RPMI8226 (cell line): Measurements from ENCODE around the gene TPM3.
"Not testable (repeated sequence)": the region's sequence is repeated elsewhere in the genome, so short reads cannot be mapped to it uniquely, and the experiment has no call there.

Experiments
- DNase-seq: peaks from one replicate; pipeline ENCODE4 v3.0.0-alpha.2; 2015

Gene TPM3

GRCh38 chr1:154191990-154192461, at the start of gene TPM3:
Gene TPM3, minus strand, starts transcription at chr1:154192100. Its CDS starts 82 bp downstream, at chr1:154192018.
- no peak for DNase-seq

- DNase-seq, result no peak
Measured at GRCh38 chr1:154240294-154240833, 48.5 kb upstream of the TPM3 start.

GRCh38 chr1:154239491-154239890, 47.6 kb upstream of the TPM3 start:
- no peak for DNase-seq

GRCh38 chr1:154237880-154238506, 46.1 kb upstream of the TPM3 start:
- no peak for DNase-seq

GRCh38 chr1:154237435-154237834, 45.5 kb upstream of the TPM3 start:
- DNase-seq, result no peak

GRCh38 chr1:154236855-154237254, 45.0 kb upstream of the TPM3 start:
- DNase-seq, result no peak

GRCh38 chr1:154233127-154233526, 41.2 kb upstream of the TPM3 start:
- not testable (repeated sequence) for DNase-seq

GRCh38 chr1:154231112-154231511, 39.2 kb upstream of the TPM3 start:
- DNase-seq, result not testable (repeated sequence)

GRCh38 chr1:154225370-154225769, 33.5 kb upstream of the TPM3 start:
- no peak for DNase-seq

- no peak for DNase-seq
Measured at GRCh38 chr1:154223621-154224020, 31.7 kb upstream of the TPM3 start.

GRCh38 chr1:154222918-154223317, 31.0 kb upstream of the TPM3 start:
- no peak for DNase-seq

GRCh38 chr1:154222518-154222917, 30.6 kb upstream of the TPM3 start:
- no peak for DNase-seq

GRCh38 chr1:154221278-154222001, 29.5 kb upstream of the TPM3 start:
- peak; percentile 76 for DNase-seq

- no peak for DNase-seq
Measured at GRCh38 chr1:154220970-154221277, 29.0 kb upstream of the TPM3 start.

GRCh38 chr1:154220071-154220969, 28.4 kb upstream of the TPM3 start, which contains the start of gene UBAP2L:
Gene UBAP2L, plus strand, starts transcription at chr1:154220955. Its CDS starts 4,169 bp downstream, at chr1:154225124.
- peak; percentile 100 for DNase-seq

GRCh38 chr1:154219541-154219940, 27.6 kb upstream of the TPM3 start:
- DNase-seq, result peak; percentile 40

GRCh38 chr1:154218545-154218944, 26.6 kb upstream of the TPM3 start:
- no peak for DNase-seq

GRCh38 chr1:154213274-154213673, 21.4 kb upstream of the TPM3 start:
- DNase-seq, result no peak

GRCh38 chr1:154212083-154212482, 20.2 kb upstream of the TPM3 start:
- no peak for DNase-seq

- DNase-seq, result peak; percentile 76
Measured at GRCh38 chr1:154208677-154209388, 16.9 kb upstream of the TPM3 start.

GRCh38 chr1:154207262-154207661, 15.4 kb upstream of the TPM3 start:
- DNase-seq, result no peak

- DNase-seq, result no peak
Measured at GRCh38 chr1:154206196-154206595, 14.3 kb upstream of the TPM3 start, which contains the start of gene CFAP141. Gene CFAP141, minus strand, starts transcription at chr1:154206333. Its CDS starts 26 bp downstream, at chr1:154206307.
